Suprapubic skin (tissue), 4 donors: ENCODE results near the gene NKX2-1. TPM values are rescaled to one million over a fixed set of nuclear protein-coding genes. Genes with fewer than 3 reads are reported as not detected.

Source experiments
- DNase-seq, 2 donors: peaks; one replicate each; pipeline ENCODE4 v3.0.0-alpha.2; 2019; ENCODE audit warnings: low spot score in 2 of 2
- H3K27ac ChIP-seq: fragments of 200-600 bp; sonication (generic); one replicate; pipeline ENCODE4 v1.5.1; 2019
- H3K27me3 ChIP-seq: fragments of 200-600 bp; sonication (generic); one replicate; pipeline ENCODE4 v1.5.1; 2019
- H3K36me3 ChIP-seq: fragments of 200-600 bp; sonication (generic); one replicate; pipeline ENCODE4 v1.5.1; 2019
- H3K4me1 ChIP-seq: fragments of 200-600 bp; sonication (generic); one replicate; pipeline ENCODE4 v1.5.1; 2019
- H3K4me3 ChIP-seq: fragments of 200-600 bp; sonication (generic); one replicate; pipeline ENCODE4 v1.5.1; 2019; ENCODE audit warnings: mild to moderate bottlenecking
- H3K9me3 ChIP-seq: fragments of 200-600 bp; sonication (generic); one replicate; pipeline ENCODE4 v1.5.1; 2019
- CTCF ChIP-seq, 2 donors: fragments of 200-600 bp in 1 of 2; fragments of 450-650 bp in 1 of 2; sonication (generic) in 1 of 2; IDR thresholded peaks; one replicate each; pipeline ENCODE4 v1.5.1; 2016 to 2019; ENCODE audit warnings: antibody characterized with exemption in 2 of 2, mild to moderate bottlenecking in 1 of 2, moderate library complexity in 1 of 2
- EP300 ChIP-seq: sonication (generic); formaldehyde crosslinking; IDR thresholded peaks from one replicate; pipeline ENCODE4 v1.6.1; 2017; ENCODE audit warnings: antibody characterized with exemption
- POLR2A ChIP-seq, 2 donors: fragments of 450-650 bp; IDR thresholded peaks; one replicate each; pipeline ENCODE4 v1.6.1; 2017; ENCODE audit warnings: antibody characterized with exemption in 2 of 2, mild to moderate bottlenecking in 2 of 2, moderate library complexity in 2 of 2
- POLR2AphosphoS5 ChIP-seq, 3 donors: sonication (generic); formaldehyde crosslinking; IDR thresholded peaks; one replicate each; pipeline ENCODE4 v1.6.1; 2017; ENCODE audit warnings: antibody characterized with exemption in 3 of 3
- WGBS: methylation state at CpG from one replicate; pipeline ENCODE4 v1.1.5; 2018; 5-methylcytosine and 5-hydroxymethylcytosine counted together
- total RNA-seq, 4 donors: library from RNA; depleted of rRNA; stranded (reverse); fragments of >200 nt; gene quantifications; one replicate each; pipeline ENCODE4 v1.1.0, GENCODE V29; 2016

NKX2-1 gene
- total RNA-seq, 4 donors from 2014 or later, result not detected

- peaks cover 99% of the 10 kb centered on the region for H3K27me3 ChIP-seq
- no peaks in the 10 kb centered on the region for H3K9me3 ChIP-seq
- TF ChIP-seq CTCF (IDR thresholded peaks at IDR 0.05) (no peak), POLR2AphosphoS5 (IDR thresholded peaks at IDR 0.05) (no peak), EP300 (no peak), POLR2A (IDR thresholded peaks at IDR 0.05) (no peak)
- H3K4me1 ChIP-seq, result peaks cover 9% of the 10 kb centered on the region
- no peak overlapping the region for H3K27ac ChIP-seq
- DNase-seq, result no peak
- WGBS, result 16% methylated on average over 6 of the region's 6 CpGs
- H3K4me3 ChIP-seq, result no peak overlapping the region
- H3K36me3 ChIP-seq, result no peaks in the 10 kb centered on the region
Measured at GRCh38 chr14:36510874-36511273, 9.2 kb downstream of the NKX2-1 start.

- peaks cover 99% of the 10 kb centered on the region for H3K27me3 ChIP-seq
- TF ChIP-seq EP300, result no peak
- no peak for TF ChIP-seq CTCF (IDR thresholded peaks at IDR 0.05)
- TF ChIP-seq POLR2A (IDR thresholded peaks at IDR 0.05), result no peak
- no peak for TF ChIP-seq POLR2AphosphoS5 (IDR thresholded peaks at IDR 0.05)
- H3K4me1 ChIP-seq, result peaks cover 15% of the 10 kb centered on the region
- no peak overlapping the region for H3K4me3 ChIP-seq
- no peaks in the 10 kb centered on the region for H3K36me3 ChIP-seq
- H3K27ac ChIP-seq, result no peak overlapping the region
- DNase-seq, result no peak
- no peaks in the 10 kb centered on the region for H3K9me3 ChIP-seq
- WGBS, result 7% methylated on average over 20 of the region's 20 CpGs
Measured at GRCh38 chr14:36510078-36510799, 9.8 kb downstream of the NKX2-1 start.

GRCh38 chr14:36509069-36509917 is 10.7 kb downstream of the NKX2-1 start:
- Histone ChIP-seq H3K36me3 (no peaks in the 10 kb centered on the region), H3K4me3 (no peak overlapping the region), H3K4me1 (peaks cover 20% of the 10 kb centered on the region), H3K9me3 (no peaks in the 10 kb centered on the region), H3K27ac (no peak overlapping the region), H3K27me3 (peaks cover 99% of the 10 kb centered on the region)
- 12% methylated on average over 14 of the region's 14 CpGs for WGBS
- no peak for TF ChIP-seq EP300
- DNase-seq, result no peak

- H3K9me3 ChIP-seq, result no peaks in the 10 kb centered on the region
- peaks cover 99% of the 10 kb centered on the region for H3K27me3 ChIP-seq
- H3K4me3 ChIP-seq, result no peak overlapping the region
- WGBS, result 6% methylated on average over 30 of the region's 32 CpGs
- H3K36me3 ChIP-seq, result no peaks in the 10 kb centered on the region
- DNase-seq, result no peak
- no peak overlapping the region for H3K27ac ChIP-seq
- H3K4me1 ChIP-seq, result peaks cover 26% of the 10 kb centered on the region
- no peak for TF ChIP-seq CTCF (IDR thresholded peaks at IDR 0.05)
- TF ChIP-seq EP300, result no peak
- no peak for TF ChIP-seq POLR2A (IDR thresholded peaks at IDR 0.05)
- no peak for TF ChIP-seq POLR2AphosphoS5 (IDR thresholded peaks at IDR 0.05)
Measured at GRCh38 chr14:36508418-36509068, 11.5 kb downstream of the NKX2-1 start.

- Histone ChIP-seq H3K9me3 (no peaks in the 10 kb centered on the region), H3K27me3 (peaks cover 99% of the 10 kb centered on the region), H3K4me3 (no peak overlapping the region), H3K36me3 (no peaks in the 10 kb centered on the region), H3K4me1 (peaks cover 26% of the 10 kb centered on the region), H3K27ac (no peak overlapping the region)
- DNase-seq, result no peak
- TF ChIP-seq EP300 (no peak), CTCF (IDR thresholded peaks at IDR 0.05) (no peak), POLR2AphosphoS5 (IDR thresholded peaks at IDR 0.05) (no peak), POLR2A (IDR thresholded peaks at IDR 0.05) (no peak)
- 5% methylated on average over 26 of the region's 28 CpGs for WGBS
Measured at GRCh38 chr14:36507847-36508417, 12.1 kb downstream of the NKX2-1 start.
